ENCODE results near the gene JADE1.

Gene JADE1

GRCh38 chr4:128916832-128917231, 107.3 kb downstream of the JADE1 start:
- H3K4me3 ChIP-seq (ENCODE audit: severe bottlenecking), result no peak overlapping the region
- TF ChIP-seq CTCF (IDR thresholded peaks at IDR 0.05; ENCODE audit: poor library complexity, severe bottlenecking), result no peak
- no peak overlapping the region for H3K27ac ChIP-seq (ENCODE audit: poor library complexity, severe bottlenecking)
- no peaks in the 10 kb centered on the region for H3K36me3 ChIP-seq (ENCODE audit: low read depth)
- no peaks in the 10 kb centered on the region for H3K9me3 ChIP-seq (ENCODE audit: severe bottlenecking)
- H3K4me1 ChIP-seq (ENCODE audit: insufficient read depth, poor library complexity, severe bottlenecking), result no peaks in the 10 kb centered on the region
- no peaks in the 10 kb centered on the region for H3K27me3 ChIP-seq (ENCODE audit: insufficient read depth, poor library complexity, severe bottlenecking)
- DNase-seq (ENCODE audit: low spot score) (no peak), ATAC-seq (ENCODE audit: low read depth) (no peak)

- Histone ChIP-seq H3K27me3 (ENCODE audit: insufficient read depth, poor library complexity, severe bottlenecking) (no peaks in the 10 kb centered on the region), H3K4me3 (ENCODE audit: severe bottlenecking) (no peak overlapping the region), H3K36me3 (ENCODE audit: low read depth) (no peaks in the 10 kb centered on the region), H3K27ac (ENCODE audit: poor library complexity, severe bottlenecking) (no peak overlapping the region), H3K4me1 (ENCODE audit: insufficient read depth, poor library complexity, severe bottlenecking) (no peaks in the 10 kb centered on the region), H3K9me3 (ENCODE audit: severe bottlenecking) (no peaks in the 10 kb centered on the region)
- DNase-seq (ENCODE audit: low spot score) (no peak), ATAC-seq (ENCODE audit: low read depth) (no peak)
- no peak for TF ChIP-seq CTCF (IDR thresholded peaks at IDR 0.05; ENCODE audit: poor library complexity, severe bottlenecking)
These were observed 108.3 kb downstream of the JADE1 start for GRCh38 chr4:128917781-128918180.

GRCh38 chr4:128921954-128922353, 112.5 kb downstream of the JADE1 start:
- Histone ChIP-seq H3K4me1 (ENCODE audit: insufficient read depth, poor library complexity, severe bottlenecking) (no peaks in the 10 kb centered on the region), H3K9me3 (ENCODE audit: severe bottlenecking) (no peaks in the 10 kb centered on the region), H3K27me3 (ENCODE audit: insufficient read depth, poor library complexity, severe bottlenecking) (no peaks in the 10 kb centered on the region), H3K4me3 (ENCODE audit: severe bottlenecking) (no peak overlapping the region), H3K36me3 (ENCODE audit: low read depth) (peaks cover 4% of the 10 kb centered on the region; the same call in 1 of the 2 replicates), H3K27ac (ENCODE audit: poor library complexity, severe bottlenecking) (no peak overlapping the region)
- ATAC-seq (ENCODE audit: low read depth) (no peak), DNase-seq (ENCODE audit: low spot score) (no peak)
- TF ChIP-seq CTCF (IDR thresholded peaks at IDR 0.05; ENCODE audit: poor library complexity, severe bottlenecking), result no peak

Data from RWPE2 (cell line).